Stimulated activated naive B cell treated with anti-CD40 and anti-IgM and Interleukin-4, amounts not matched to agents 10 μg/mL and 1 μg/mL and 100 μg/mL, for 72 hours (primary cell): ENCODE measurements around the gene CTR9.

Source experiments
- ATAC-seq, 2 donors: fragments of 150-1000 bp; cut with Tn5 transposase; replicated peaks; 2 replicates each; pipeline ENCODE4 v1.10.0; 2021; ENCODE audit warnings: moderate library complexity in 1 of 2
- DNase-seq: peaks from one replicate; pipeline ENCODE4 v3.0.0; 2021
- H3K27ac Mint-ChIP-seq: one replicate; pipeline ENCODE4 v1.8.0; 2022; ENCODE audit warnings: mild to moderate bottlenecking, mixed read lengths
- H3K27me3 Mint-ChIP-seq, 2 donors: one replicate each; pipeline ENCODE4 v1.8.0; 2022; ENCODE audit warnings: mixed read lengths in 2 of 2
- H3K36me3 Mint-ChIP-seq, 2 donors: one replicate each; pipeline ENCODE4 v1.8.0; 2022; ENCODE audit warnings: mixed read lengths in 2 of 2, mild to moderate bottlenecking in 1 of 2
- H3K4me1 Mint-ChIP-seq, 2 donors: one replicate each; pipeline ENCODE4 v1.8.0; 2022; ENCODE audit warnings: mixed read lengths in 2 of 2, mild to moderate bottlenecking in 1 of 2
- H3K4me3 Mint-ChIP-seq, 2 donors: one replicate each; pipeline ENCODE4 v1.8.0; 2022; ENCODE audit warnings: mild to moderate bottlenecking in 2 of 2, mixed read lengths in 2 of 2, moderate library complexity in 1 of 2
- H3K9me3 Mint-ChIP-seq, 2 donors: one replicate each; pipeline ENCODE4 v1.8.0; 2022; ENCODE audit warnings: mixed read lengths in 2 of 2, mild to moderate bottlenecking in 1 of 2

Gene CTR9

GRCh38 chr11:10752486-10752885 is 1.4 kb downstream of the CTR9 start:
- Mint-ChIP-seq H3K4me3 (peak overlapping the region; percentile 36 to 94), H3K27ac (no peak overlapping the region), H3K4me1 (peaks cover 6 to 7% of the 10 kb centered on the region in 2 donors), H3K9me3 (no peaks in the 10 kb centered on the region), H3K27me3 (no peaks in the 10 kb centered on the region), H3K36me3 (peaks cover 12 to 13% of the 10 kb centered on the region in 2 donors)
- no peak for DNase-seq
- ATAC-seq: no peak

GRCh38 chr11:10758957-10759356 is 7.9 kb downstream of the CTR9 start:
- Mint-ChIP-seq H3K36me3 (peaks cover 24 to 25% of the 10 kb centered on the region in 2 donors), H3K27me3 (no peaks in the 10 kb centered on the region), H3K9me3 (no peaks in the 10 kb centered on the region), H3K4me1 (peaks cover 6 to 23% of the 10 kb centered on the region in 2 donors), H3K27ac (no peak overlapping the region), H3K4me3 (no peak overlapping the region)
- DNase-seq (no peak), ATAC-seq (no peak)

- peaks cover 28 to 37% of the 10 kb centered on the region in 2 donors for H3K36me3 Mint-ChIP-seq
- no peak overlapping the region for H3K27ac Mint-ChIP-seq
- DNase-seq (no peak), ATAC-seq (no peak)
- no peak overlapping the region for H3K4me3 Mint-ChIP-seq
- no peaks in the 10 kb centered on the region for H3K9me3 Mint-ChIP-seq
- peaks cover 6 to 26% of the 10 kb centered on the region in 2 donors for H3K4me1 Mint-ChIP-seq
- H3K27me3 Mint-ChIP-seq: no peaks in the 10 kb centered on the region
Measured at GRCh38 chr11:10761085-10761698, 10.1 kb downstream of the CTR9 start.

GRCh38 chr11:10762185-10762584 is 11.1 kb downstream of the CTR9 start:
- H3K36me3 Mint-ChIP-seq: peaks cover 31 to 40% of the 10 kb centered on the region in 2 donors
- peaks cover 6 to 26% of the 10 kb centered on the region in 2 donors for H3K4me1 Mint-ChIP-seq
- DNase-seq: peak; percentile 18
- H3K27ac Mint-ChIP-seq: no peak overlapping the region
- peak overlapping the region; percentile 2 to 54 for H3K4me3 Mint-ChIP-seq
- no peaks in the 10 kb centered on the region for H3K27me3 Mint-ChIP-seq
- ATAC-seq: peak; percentile 94 to 96
- H3K9me3 Mint-ChIP-seq: no peaks in the 10 kb centered on the region

GRCh38 chr11:10762913-10763421 is 11.9 kb downstream of the CTR9 start:
- peaks cover 6 to 26% of the 10 kb centered on the region in 2 donors for H3K4me1 Mint-ChIP-seq
- peaks cover 38 to 39% of the 10 kb centered on the region in 2 donors for H3K36me3 Mint-ChIP-seq
- DNase-seq (no peak), ATAC-seq (no peak)
- H3K27ac Mint-ChIP-seq: no peak overlapping the region
- H3K4me3 Mint-ChIP-seq: no peak overlapping the region
- no peaks in the 10 kb centered on the region for H3K9me3 Mint-ChIP-seq
- H3K27me3 Mint-ChIP-seq: no peaks in the 10 kb centered on the region

GRCh38 chr11:10763766-10764165 is 12.7 kb downstream of the CTR9 start:
- no peak overlapping the region for H3K4me3 Mint-ChIP-seq
- DNase-seq: no peak
- peaks cover 38 to 39% of the 10 kb centered on the region in 2 donors for H3K36me3 Mint-ChIP-seq
- no peak overlapping the region for H3K27ac Mint-ChIP-seq
- H3K9me3 Mint-ChIP-seq: no peaks in the 10 kb centered on the region
- no peaks in the 10 kb centered on the region for H3K27me3 Mint-ChIP-seq
- no peak for ATAC-seq
- H3K4me1 Mint-ChIP-seq: peaks cover 6 to 26% of the 10 kb centered on the region in 2 donors

GRCh38 chr11:10764412-10764811 is 13.4 kb downstream of the CTR9 start:
- Mint-ChIP-seq H3K27ac (no peak overlapping the region), H3K36me3 (peaks cover 42 to 45% of the 10 kb centered on the region in 2 donors), H3K27me3 (no peaks in the 10 kb centered on the region), H3K9me3 (no peaks in the 10 kb centered on the region), H3K4me1 (peaks cover 6 to 26% of the 10 kb centered on the region in 2 donors), H3K4me3 (no peak overlapping the region)
- no peak for DNase-seq
- no peak for ATAC-seq

- peak in 1 of 2 donors; percentile 52 for ATAC-seq
Measured at GRCh38 chr11:10770626-10771254, 19.7 kb downstream of the CTR9 start.

GRCh38 chr11:10771457-10771856 is 20.4 kb downstream of the CTR9 start:
- Mint-ChIP-seq H3K4me1 (peaks cover 0 to 1% of the 10 kb centered on the region in 2 donors), H3K9me3 (no peaks in the 10 kb centered on the region), H3K27ac (no peak overlapping the region), H3K4me3 (no peak overlapping the region), H3K27me3 (no peaks in the 10 kb centered on the region), H3K36me3 (peaks cover 50 to 55% of the 10 kb centered on the region in 2 donors)
- DNase-seq (no peak), ATAC-seq (no peak)

More at GRCh38 chr11:10770626-10771254, 19.7 kb downstream of the CTR9 start:
- H3K4me1 Mint-ChIP-seq: peaks cover 0 to 1% of the 10 kb centered on the region in 2 donors
- H3K4me3 Mint-ChIP-seq: no peak overlapping the region
- no peaks in the 10 kb centered on the region for H3K27me3 Mint-ChIP-seq
- no peaks in the 10 kb centered on the region for H3K9me3 Mint-ChIP-seq
- DNase-seq: no peak
- H3K36me3 Mint-ChIP-seq: peaks cover 51 to 57% of the 10 kb centered on the region in 2 donors
- no peak overlapping the region for H3K27ac Mint-ChIP-seq

- Mint-ChIP-seq H3K27me3 (no peaks in the 10 kb centered on the region), H3K9me3 (no peaks in the 10 kb centered on the region), H3K36me3 (peaks cover 44 to 63% of the 10 kb centered on the region in 2 donors), H3K4me3 (no peak overlapping the region), H3K4me1 (peaks cover 1 to 11% of the 10 kb centered on the region in 2 donors), H3K27ac (no peak overlapping the region)
- ATAC-seq (no peak), DNase-seq (no peak)
Measured at GRCh38 chr11:10774811-10775210, 23.8 kb downstream of the CTR9 start.

- peaks cover 36 to 60% of the 10 kb centered on the region in 2 donors for H3K36me3 Mint-ChIP-seq
- DNase-seq: no peak
- no peak overlapping the region for H3K4me3 Mint-ChIP-seq
- H3K27me3 Mint-ChIP-seq: no peaks in the 10 kb centered on the region
- H3K4me1 Mint-ChIP-seq: peaks cover 3 to 11% of the 10 kb centered on the region in 2 donors
- peak in 1 of 2 donors; percentile 63 for ATAC-seq
- H3K9me3 Mint-ChIP-seq: no peaks in the 10 kb centered on the region
- no peak overlapping the region for H3K27ac Mint-ChIP-seq
Measured at GRCh38 chr11:10777393-10777793, 26.3 kb downstream of the CTR9 start.

- no peak overlapping the region for H3K4me3 Mint-ChIP-seq
- no peak overlapping the region for H3K27ac Mint-ChIP-seq
- no peaks in the 10 kb centered on the region for H3K9me3 Mint-ChIP-seq
- H3K4me1 Mint-ChIP-seq: peaks cover 3 to 11% of the 10 kb centered on the region in 2 donors
- ATAC-seq (no peak), DNase-seq (no peak)
- H3K27me3 Mint-ChIP-seq: no peaks in the 10 kb centered on the region
- H3K36me3 Mint-ChIP-seq: peaks cover 38 to 62% of the 10 kb centered on the region in 2 donors
Measured at GRCh38 chr11:10777806-10778205, 26.8 kb downstream of the CTR9 start.

GRCh38 chr11:10778217-10778970 is 27.3 kb downstream of the CTR9 start:
- H3K9me3 Mint-ChIP-seq: no peaks in the 10 kb centered on the region
- H3K27ac Mint-ChIP-seq: no peak overlapping the region

GRCh38 chr11:10779086-10779485 is 28.0 kb downstream of the CTR9 start:
- peaks cover 2 to 11% of the 10 kb centered on the region in 2 donors for H3K4me1 Mint-ChIP-seq
- H3K36me3 Mint-ChIP-seq: peaks cover 35 to 60% of the 10 kb centered on the region in 2 donors
- H3K27ac Mint-ChIP-seq: no peak overlapping the region
- no peaks in the 10 kb centered on the region for H3K27me3 Mint-ChIP-seq
- no peak for ATAC-seq
- no peak for DNase-seq
- H3K4me3 Mint-ChIP-seq: no peak overlapping the region
- H3K9me3 Mint-ChIP-seq: no peaks in the 10 kb centered on the region

More at GRCh38 chr11:10778217-10778970, 27.3 kb downstream of the CTR9 start:
- Mint-ChIP-seq H3K36me3 (peaks cover 38 to 64% of the 10 kb centered on the region in 2 donors), H3K4me3 (no peak overlapping the region), H3K27me3 (no peaks in the 10 kb centered on the region), H3K4me1 (peaks cover 3 to 11% of the 10 kb centered on the region in 2 donors)
- ATAC-seq: no peak
- DNase-seq: no peak
